HEK293 (cell line): ENCODE measurements around the gene BRD3.

Source experiments
- CTCF ChIA-PET: fragments of 350-600 bp; formaldehyde crosslinking; extraction: SDS; loops from one replicate; lab custom pipeline; 2021; ENCODE audit warnings: antibody characterized with exemption; lab: Yijun Ruan, JAX
- POLR2A ChIA-PET: fragments of 300-600 bp; formaldehyde crosslinking; extraction: SDS; loops from one replicate; lab custom pipeline; 2020; ENCODE audit warnings: antibody characterized with exemption, inconsistent platforms; lab: Yijun Ruan, JAX
- H3K27ac ChIP-seq: fragments of 200-500 bp; sonication (Bioruptor generic); 2 replicates; pipeline ENCODE4 v1.5.1; 2014; ENCODE audit warnings: low read depth, low read length, control low read depth, inconsistent platforms; ENCODE audit errors: extremely low read depth
- H3K36me3 ChIP-seq, 2 experiments: fragments of 200-500 bp in 1 of 2; sonication (Bioruptor generic) in 1 of 2; 1 replicate in 1 of 2; 2 replicates in 1 of 2; pipeline ENCODE4 v1.5.1; 2014 to 2017; ENCODE audit warnings: inconsistent platforms in 2 of 2, low read length in 2 of 2; ENCODE audit not compliant: control insufficient read depth in 2 of 2, insufficient read depth in 1 of 2
- H3K4me1 ChIP-seq: fragments of 200-500 bp; sonication (Bioruptor generic); 2 replicates; pipeline ENCODE4 v1.5.1; 2014; ENCODE audit warnings: mild to moderate bottlenecking, low read length, inconsistent platforms; ENCODE audit not compliant: control insufficient read depth, insufficient read depth
- H3K4me3 ChIP-seq: 2 replicates; pipeline ENCODE4 v1.5.1; 2011; ENCODE audit warnings: low read depth, mild to moderate bottlenecking, control low read depth, low read length, moderate library complexity
- H3K9me3 ChIP-seq: fragments of 200-500 bp; sonication (Bioruptor generic); 2 replicates; pipeline ENCODE4 v1.5.1; 2014; ENCODE audit warnings: low read depth, low read length, inconsistent platforms; ENCODE audit not compliant: control insufficient read depth, insufficient read depth
- EGR2 ChIP-seq: fragments of 450-650 bp; formaldehyde crosslinking; IDR thresholded peaks from 2 replicates; pipeline ENCODE4 v1.5.1; 2016; ENCODE audit warnings: low read depth, missing biosample characterization, missing genetic modification characterization
- TRIM28 ChIP-seq: IDR thresholded peaks from 2 replicates; pipeline ENCODE4 v1.6.1; 2011; ENCODE audit warnings: low read length, control low read depth, borderline replicate concordance
- WT1 ChIP-seq: fragments of 450-650 bp; formaldehyde crosslinking; IDR thresholded peaks from 2 replicates; pipeline ENCODE4 v1.5.1; 2016; ENCODE audit warnings: missing biosample characterization, missing genetic modification characterization
- YY1 ChIP-seq: fragments of 450-650 bp; formaldehyde crosslinking; IDR thresholded peaks from 2 replicates; pipeline ENCODE4 v1.5.1; 2018; ENCODE audit warnings: missing biosample characterization, missing genetic modification characterization
- ZBTB17 ChIP-seq: fragments of 450-650 bp; formaldehyde crosslinking; IDR thresholded peaks from 2 replicates; pipeline ENCODE4 v1.5.1; 2016; ENCODE audit warnings: missing biosample characterization, missing genetic modification characterization
- ZNF132 ChIP-seq: fragments of 450-650 bp; formaldehyde crosslinking; IDR thresholded peaks from 2 replicates; pipeline ENCODE4 v1.5.1; 2017; ENCODE audit warnings: missing biosample characterization, missing genetic modification characterization, borderline replicate concordance
- ZNF146 ChIP-seq: fragments of 450-650 bp; formaldehyde crosslinking; IDR thresholded peaks from 2 replicates; pipeline ENCODE4 v1.5.1; 2016; ENCODE audit warnings: missing biosample characterization, missing genetic modification characterization
- ZNF169 ChIP-seq: fragments of 450-650 bp; formaldehyde crosslinking; IDR thresholded peaks from 2 replicates; pipeline ENCODE4 v1.5.1; 2016; ENCODE audit warnings: missing biosample characterization, missing genetic modification characterization
- ZNF174 ChIP-seq: fragments of 450-650 bp; formaldehyde crosslinking; IDR thresholded peaks from 2 replicates; pipeline ENCODE4 v1.5.0; 2017; ENCODE audit warnings: missing biosample characterization, mild to moderate bottlenecking, missing genetic modification characterization
- ZNF184 ChIP-seq: fragments of 450-650 bp; IDR thresholded peaks from 2 replicates; pipeline ENCODE4 v1.5.1; 2018; ENCODE audit warnings: missing biosample characterization, mild to moderate bottlenecking, missing genetic modification characterization
- ZNF2 ChIP-seq: fragments of 450-650 bp; formaldehyde crosslinking; IDR thresholded peaks from 2 replicates; pipeline ENCODE4 v1.5.1; 2016; ENCODE audit warnings: missing biosample characterization, missing genetic modification characterization
- ZNF266 ChIP-seq: fragments of 450-650 bp; formaldehyde crosslinking; IDR thresholded peaks from 2 replicates; pipeline ENCODE4 v1.5.1; 2016; ENCODE audit warnings: missing biosample characterization, missing genetic modification characterization, low read depth
- ZNF302 ChIP-seq: fragments of 450-650 bp; formaldehyde crosslinking; IDR thresholded peaks from 2 replicates; pipeline ENCODE4 v1.5.1; 2016; ENCODE audit warnings: missing biosample characterization, missing genetic modification characterization, low read depth
- ZNF311 ChIP-seq: fragments of 450-650 bp; formaldehyde crosslinking; IDR thresholded peaks from 2 replicates; pipeline ENCODE4 v1.5.1; 2017; ENCODE audit warnings: missing biosample characterization, missing genetic modification characterization, borderline replicate concordance
- ZNF514 ChIP-seq: fragments of 450-650 bp; formaldehyde crosslinking; IDR thresholded peaks from 2 replicates; pipeline ENCODE4 v1.5.1; 2016; ENCODE audit warnings: missing biosample characterization, missing genetic modification characterization
- ZNF521 ChIP-seq: fragments of 450-650 bp; formaldehyde crosslinking; IDR thresholded peaks from 2 replicates; pipeline ENCODE4 v1.5.1; 2017; ENCODE audit warnings: missing biosample characterization, mild to moderate bottlenecking, missing genetic modification characterization
- ZNF629 ChIP-seq: fragments of 450-650 bp; formaldehyde crosslinking; IDR thresholded peaks from 2 replicates; pipeline ENCODE4 v1.5.1; 2017; ENCODE audit warnings: missing biosample characterization, missing genetic modification characterization
- ZNF654 ChIP-seq: fragments of 450-650 bp; formaldehyde crosslinking; IDR thresholded peaks from 2 replicates; pipeline ENCODE4 v1.5.1; 2016; ENCODE audit warnings: low read depth, missing biosample characterization, missing genetic modification characterization
- ZNF768 ChIP-seq: fragments of 450-650 bp; formaldehyde crosslinking; IDR thresholded peaks from 2 replicates; pipeline ENCODE4 v1.5.1; 2018; ENCODE audit warnings: missing biosample characterization, mild to moderate bottlenecking, missing genetic modification characterization
- ZNF776 ChIP-seq: fragments of 450-650 bp; formaldehyde crosslinking; IDR thresholded peaks from 2 replicates; pipeline ENCODE4 v1.5.0; 2017; ENCODE audit warnings: missing biosample characterization, missing genetic modification characterization, borderline replicate concordance
- ZNF791 ChIP-seq: fragments of 450-650 bp; formaldehyde crosslinking; IDR thresholded peaks from 2 replicates; pipeline ENCODE4 v1.5.1; 2016; ENCODE audit warnings: missing biosample characterization, missing genetic modification characterization
- TF ChIP-seq, protein P1 (sequence below): fragments of 450-650 bp; formaldehyde crosslinking; IDR thresholded peaks from 2 replicates; pipeline ENCODE4 v1.5.1; 2016; ENCODE audit warnings: missing biosample characterization, missing genetic modification characterization
- TF ChIP-seq, protein P2 (sequence below): fragments of 450-650 bp; IDR thresholded peaks from 2 replicates; pipeline ENCODE4 v1.5.1; 2018; ENCODE audit warnings: missing biosample characterization, missing genetic modification characterization
- TF ChIP-seq, protein P3 (sequence below): fragments of 450-650 bp; formaldehyde crosslinking; IDR thresholded peaks from 2 replicates; pipeline ENCODE4 v1.5.1; 2016; ENCODE audit warnings: missing biosample characterization, missing genetic modification characterization, borderline replicate concordance
- TF ChIP-seq, protein P4 (sequence below): fragments of 450-650 bp; formaldehyde crosslinking; IDR thresholded peaks from 2 replicates; pipeline ENCODE4 v1.5.1; 2017; ENCODE audit warnings: missing biosample characterization, missing genetic modification characterization

Gene BRD3

DNA sequence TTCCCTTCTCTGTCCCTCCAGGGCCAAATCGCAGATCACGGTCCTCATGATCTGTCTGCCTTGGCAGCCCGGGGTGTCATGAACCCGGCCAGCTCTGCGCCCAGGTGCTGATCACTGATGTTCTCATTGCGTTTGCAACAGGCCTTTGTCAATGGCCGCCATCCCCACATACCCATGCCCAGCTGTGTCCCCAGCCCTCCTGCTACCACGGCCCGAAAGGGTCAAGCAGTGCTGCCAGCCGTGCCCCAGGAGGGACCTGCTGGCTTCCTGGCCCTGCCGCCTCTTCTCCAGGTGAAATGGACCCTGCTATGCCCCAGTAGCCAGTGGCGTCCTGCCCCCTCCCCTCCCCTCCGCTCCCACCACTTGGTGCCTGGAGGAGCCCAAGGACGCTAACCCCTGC, 62.9 kb downstream of the BRD3 start:
- H3K4me1 ChIP-seq, result no peaks in the 10 kb centered on the region
- H3K9me3 ChIP-seq, result no peaks in the 10 kb centered on the region
- H3K4me3 ChIP-seq, result no peak overlapping the region
- ChIA-PET CTCF (interaction anchor here (1.0 to 3.1 kb wide), 3 partner anchors 10 to 223 kb away, joined by 3 to 20 read pairs (median 8); no protein-coding TSS in a partner anchor), POLR2A (no interaction called here)
- H3K36me3 ChIP-seq, result no peaks in the 10 kb centered on the region
- H3K27ac ChIP-seq, result no peak overlapping the region
- TF ChIP-seq TRIM28, result no peak
- no peak for TF ChIP-seq WT1 (tag by site-specific recombination)
- TF ChIP-seq ZNF169, result no peak
- TF ChIP-seq ZNF174, result no peak
- TF ChIP-seq ZNF2, result no peak
- no peak for TF ChIP-seq EGR2
- no peak for TF ChIP-seq ZNF768 (tag by site-specific recombination)
- no peak for TF ChIP-seq ZNF629 (tag by site-specific recombination)
- no peak for TF ChIP-seq ZNF776 (tag by site-specific recombination)

DNA sequence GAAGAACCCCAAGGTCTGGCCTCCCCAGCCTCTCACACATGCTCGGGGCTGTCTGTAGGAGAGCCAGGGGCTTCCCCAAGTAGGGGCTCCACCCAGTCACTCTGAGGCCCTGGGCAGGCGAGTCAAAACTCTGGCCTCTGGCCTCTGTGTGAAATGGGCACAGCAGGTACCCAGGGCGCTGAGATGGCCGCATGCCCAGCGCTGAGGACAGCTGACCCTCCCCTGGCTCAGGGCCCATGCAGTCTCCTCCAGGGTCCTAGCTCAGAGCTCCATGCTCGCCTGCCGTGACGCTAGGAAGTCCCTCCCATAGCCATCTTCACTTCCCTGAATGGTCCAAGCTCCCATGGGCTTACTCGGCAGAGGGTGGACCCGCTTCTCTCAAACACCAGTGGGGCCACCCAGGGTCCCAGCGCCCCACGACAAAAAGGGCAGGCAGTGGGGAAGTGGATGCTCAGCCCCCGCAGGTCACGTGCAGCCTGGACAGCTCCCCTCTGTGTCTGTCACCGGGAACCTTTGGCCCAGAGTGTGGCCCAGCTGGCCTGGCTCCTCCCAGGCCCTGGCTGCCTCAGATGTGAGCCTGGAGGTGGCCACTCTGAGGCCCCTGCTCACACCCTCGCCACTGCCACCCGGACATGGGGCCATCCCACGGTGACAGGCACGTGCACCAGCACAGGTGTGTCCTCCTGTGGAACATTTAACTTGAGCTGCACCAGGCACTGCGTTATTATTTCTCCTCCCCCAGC, 63.5 kb downstream of the BRD3 start:
- ChIA-PET CTCF (interaction anchor here (0.7 to 3.1 kb wide), 3 partner anchors 10 to 277 kb away, joined by 3 to 20 read pairs (median 3); no protein-coding TSS in a partner anchor), POLR2A (no interaction called here)
- TF ChIP-seq ZNF184 (tag by site-specific recombination), result no peak
- TF ChIP-seq, protein P1, sequence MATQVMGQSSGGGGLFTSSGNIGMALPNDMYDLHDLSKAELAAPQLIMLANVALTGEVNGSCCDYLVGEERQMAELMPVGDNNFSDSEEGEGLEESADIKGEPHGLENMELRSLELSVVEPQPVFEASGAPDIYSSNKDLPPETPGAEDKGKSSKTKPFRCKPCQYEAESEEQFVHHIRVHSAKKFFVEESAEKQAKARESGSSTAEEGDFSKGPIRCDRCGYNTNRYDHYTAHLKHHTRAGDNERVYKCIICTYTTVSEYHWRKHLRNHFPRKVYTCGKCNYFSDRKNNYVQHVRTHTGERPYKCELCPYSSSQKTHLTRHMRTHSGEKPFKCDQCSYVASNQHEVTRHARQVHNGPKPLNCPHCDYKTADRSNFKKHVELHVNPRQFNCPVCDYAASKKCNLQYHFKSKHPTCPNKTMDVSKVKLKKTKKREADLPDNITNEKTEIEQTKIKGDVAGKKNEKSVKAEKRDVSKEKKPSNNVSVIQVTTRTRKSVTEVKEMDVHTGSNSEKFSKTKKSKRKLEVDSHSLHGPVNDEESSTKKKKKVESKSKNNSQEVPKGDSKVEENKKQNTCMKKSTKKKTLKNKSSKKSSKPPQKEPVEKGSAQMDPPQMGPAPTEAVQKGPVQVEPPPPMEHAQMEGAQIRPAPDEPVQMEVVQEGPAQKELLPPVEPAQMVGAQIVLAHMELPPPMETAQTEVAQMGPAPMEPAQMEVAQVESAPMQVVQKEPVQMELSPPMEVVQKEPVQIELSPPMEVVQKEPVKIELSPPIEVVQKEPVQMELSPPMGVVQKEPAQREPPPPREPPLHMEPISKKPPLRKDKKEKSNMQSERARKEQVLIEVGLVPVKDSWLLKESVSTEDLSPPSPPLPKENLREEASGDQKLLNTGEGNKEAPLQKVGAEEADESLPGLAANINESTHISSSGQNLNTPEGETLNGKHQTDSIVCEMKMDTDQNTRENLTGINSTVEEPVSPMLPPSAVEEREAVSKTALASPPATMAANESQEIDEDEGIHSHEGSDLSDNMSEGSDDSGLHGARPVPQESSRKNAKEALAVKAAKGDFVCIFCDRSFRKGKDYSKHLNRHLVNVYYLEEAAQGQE (tag by site-specific recombination), result peak; percentile 33; the same call in 1 of the 2 replicates
- TF ChIP-seq, protein P2, sequence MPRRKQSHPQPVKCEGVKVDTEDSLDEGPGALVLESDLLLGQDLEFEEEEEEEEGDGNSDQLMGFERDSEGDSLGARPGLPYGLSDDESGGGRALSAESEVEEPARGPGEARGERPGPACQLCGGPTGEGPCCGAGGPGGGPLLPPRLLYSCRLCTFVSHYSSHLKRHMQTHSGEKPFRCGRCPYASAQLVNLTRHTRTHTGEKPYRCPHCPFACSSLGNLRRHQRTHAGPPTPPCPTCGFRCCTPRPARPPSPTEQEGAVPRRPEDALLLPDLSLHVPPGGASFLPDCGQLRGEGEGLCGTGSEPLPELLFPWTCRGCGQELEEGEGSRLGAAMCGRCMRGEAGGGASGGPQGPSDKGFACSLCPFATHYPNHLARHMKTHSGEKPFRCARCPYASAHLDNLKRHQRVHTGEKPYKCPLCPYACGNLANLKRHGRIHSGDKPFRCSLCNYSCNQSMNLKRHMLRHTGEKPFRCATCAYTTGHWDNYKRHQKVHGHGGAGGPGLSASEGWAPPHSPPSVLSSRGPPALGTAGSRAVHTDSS, result no peak
- H3K9me3 ChIP-seq, result no peaks in the 10 kb centered on the region
- H3K4me3 ChIP-seq, result no peak overlapping the region
- H3K27ac ChIP-seq, result no peak overlapping the region
- H3K36me3 ChIP-seq, result no peaks in the 10 kb centered on the region
- no peaks in the 10 kb centered on the region for H3K4me1 ChIP-seq

DNA sequence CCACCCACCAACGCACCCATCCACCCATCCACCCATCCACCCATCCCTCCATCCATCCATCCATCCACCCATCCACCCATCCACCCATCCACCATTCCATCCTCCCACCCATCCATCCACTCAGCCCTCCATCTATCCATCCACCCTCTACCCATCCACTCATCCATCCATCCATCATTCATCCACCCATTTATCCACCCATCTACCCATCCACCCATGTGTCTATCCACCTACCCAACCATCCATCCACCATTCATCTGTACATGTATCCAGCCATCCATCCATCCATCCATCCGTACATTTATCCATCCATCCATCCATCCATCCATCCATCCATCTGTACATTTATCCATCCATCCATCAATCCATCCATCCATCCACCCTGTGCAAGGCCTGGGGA, 64.6 kb downstream of the BRD3 start:
- Histone ChIP-seq H3K9me3 (no peaks in the 10 kb centered on the region), H3K4me3 (no peak overlapping the region), H3K4me1 (no peaks in the 10 kb centered on the region), H3K27ac (no peak overlapping the region), H3K36me3 (no peaks in the 10 kb centered on the region)
- ChIA-PET POLR2A (no interaction called here), CTCF (no interaction called here)
- TF ChIP-seq ZNF169, result peak; percentile 38; the same call in 1 of the 2 replicates
- peak; percentile 66; the same call in 1 of the 2 replicates for TF ChIP-seq ZNF311 (tag by site-specific recombination)
- TF ChIP-seq EGR2, result peak; percentile 87
- TF ChIP-seq ZNF302 (tag by site-specific recombination), result no peak
- TF ChIP-seq ZNF132, result no peak
- no peak for TF ChIP-seq ZNF654 (tag by site-specific recombination)
- no peak for TF ChIP-seq ZNF791
- TF ChIP-seq ZNF146 (tag by site-specific recombination), result no peak
- no peak for TF ChIP-seq ZNF521 (tag by site-specific recombination)
- TF ChIP-seq, protein P3, sequence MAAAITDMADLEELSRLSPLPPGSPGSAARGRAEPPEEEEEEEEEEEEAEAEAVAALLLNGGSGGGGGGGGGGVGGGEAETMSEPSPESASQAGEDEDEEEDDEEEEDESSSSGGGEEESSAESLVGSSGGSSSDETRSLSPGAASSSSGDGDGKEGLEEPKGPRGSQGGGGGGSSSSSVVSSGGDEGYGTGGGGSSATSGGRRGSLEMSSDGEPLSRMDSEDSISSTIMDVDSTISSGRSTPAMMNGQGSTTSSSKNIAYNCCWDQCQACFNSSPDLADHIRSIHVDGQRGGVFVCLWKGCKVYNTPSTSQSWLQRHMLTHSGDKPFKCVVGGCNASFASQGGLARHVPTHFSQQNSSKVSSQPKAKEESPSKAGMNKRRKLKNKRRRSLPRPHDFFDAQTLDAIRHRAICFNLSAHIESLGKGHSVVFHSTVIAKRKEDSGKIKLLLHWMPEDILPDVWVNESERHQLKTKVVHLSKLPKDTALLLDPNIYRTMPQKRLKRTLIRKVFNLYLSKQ, result no peak
- no peak for TF ChIP-seq ZNF266 (tag by site-specific recombination)
- TF ChIP-seq ZNF514 (tag by site-specific recombination), result no peak
- TF ChIP-seq, protein P4, sequence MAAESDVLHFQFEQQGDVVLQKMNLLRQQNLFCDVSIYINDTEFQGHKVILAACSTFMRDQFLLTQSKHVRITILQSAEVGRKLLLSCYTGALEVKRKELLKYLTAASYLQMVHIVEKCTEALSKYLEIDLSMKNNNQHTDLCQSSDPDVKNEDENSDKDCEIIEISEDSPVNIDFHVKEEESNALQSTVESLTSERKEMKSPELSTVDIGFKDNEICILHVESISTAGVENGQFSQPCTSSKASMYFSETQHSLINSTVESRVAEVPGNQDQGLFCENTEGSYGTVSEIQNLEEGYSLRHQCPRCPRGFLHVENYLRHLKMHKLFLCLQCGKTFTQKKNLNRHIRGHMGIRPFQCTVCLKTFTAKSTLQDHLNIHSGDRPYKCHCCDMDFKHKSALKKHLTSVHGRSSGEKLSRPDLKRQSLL (tag by site-specific recombination), result no peak
- peak; percentile 98 for TF ChIP-seq ZBTB17 (tag by site-specific recombination)
- TF ChIP-seq YY1 (tag by site-specific recombination), result no peak
